Calu3 (cell line): ENCODE results near the gene BEAN1. TPM values are rescaled to one million over a fixed set of nuclear protein-coding genes. Genes with fewer than 3 reads are reported as not detected.

Source experiments
- BruUV-seq: library from RNA; stranded (reverse); fragments of 400-500 nt; replicated peaks from 2 replicates; lab custom pipeline; 2021; lab: Mats Ljungman, UMichigan
- CTCF ChIA-PET: fragments of 300-600 bp; sonication (Branson Sonifier 250); formaldehyde crosslinking; loops from one replicate; lab custom pipeline; 2022; ENCODE audit warnings: antibody characterized with exemption; lab: Charles Lee
- DNase-seq: peaks from one replicate; pipeline ENCODE4 v3.0.0; 2022
- H3K27ac Mint-ChIP-seq: one replicate; pipeline ENCODE4 v1.8.0; 2022; ENCODE audit warnings: mixed read lengths; ENCODE audit not compliant: unreplicated experiment
- H3K27me3 Mint-ChIP-seq: one replicate; pipeline ENCODE4 v1.8.0; 2022; ENCODE audit warnings: mixed read lengths; ENCODE audit not compliant: unreplicated experiment
- H3K36me3 Mint-ChIP-seq: one replicate; pipeline ENCODE4 v1.8.0; 2022; ENCODE audit warnings: mild to moderate bottlenecking, moderate library complexity, mixed read lengths; ENCODE audit not compliant: insufficient read depth, unreplicated experiment
- H3K4me1 Mint-ChIP-seq: one replicate; pipeline ENCODE4 v1.8.0; 2022; ENCODE audit warnings: mild to moderate bottlenecking, low read depth, mixed read lengths; ENCODE audit not compliant: unreplicated experiment
- H3K4me3 Mint-ChIP-seq: one replicate; pipeline ENCODE4 v1.8.0; 2022; ENCODE audit warnings: mild to moderate bottlenecking, low read depth, moderate library complexity, mixed read lengths; ENCODE audit not compliant: unreplicated experiment
- H3K9me3 Mint-ChIP-seq: one replicate; pipeline ENCODE4 v1.8.0; 2022; ENCODE audit warnings: low read depth, mixed read lengths; ENCODE audit not compliant: unreplicated experiment
- CTCF ChIP-seq: fragments of 200-600 bp; IDR thresholded peaks from one replicate; pipeline ENCODE4 v1.8.0; 2022; ENCODE audit warnings: antibody characterized with exemption; ENCODE audit not compliant: unreplicated experiment
- intact Hi-C: fragments of 100-400 bp; cut with micrococcal nuclease; formaldehyde crosslinking; loops from one replicate; pipeline ENCODE4 v1.10.0; 2022; ENCODE audit not compliant: unreplicated experiment
- total RNA-seq: library from RNA; stranded (reverse); gene quantifications from 2 replicates; pipeline ENCODE4 v1.2.3, GENCODE V29; 2022

Gene BEAN1
- total RNA-seq, 1 experiment from 2014 or later, result 3.1 TPM

- DNase-seq, result no peak
- no TSS peak for BruUV-seq
- H3K4me3 Mint-ChIP-seq, result no peak overlapping the region
Measured at GRCh38 chr16:66399930-66400329, 27.2 kb upstream of the BEAN1 start.

GRCh38 chr16:66400503-66401380 is 26.4 kb upstream of the BEAN1 start:
- Mint-ChIP-seq H3K27me3 (peaks cover 44% of the 10 kb centered on the region), H3K36me3 (peaks cover 5% of the 10 kb centered on the region), H3K4me3 (no peak overlapping the region), H3K9me3 (peaks cover 5% of the 10 kb centered on the region), H3K27ac (no peak overlapping the region), H3K4me1 (no peaks in the 10 kb centered on the region)
- no peak for DNase-seq
- CTCF ChIA-PET, result no interaction called here
- intact Hi-C loops, result no loop called here
- BruUV-seq, result no TSS peak
- no peak for TF ChIP-seq CTCF

More at GRCh38 chr16:66399930-66400329, 27.2 kb upstream of the BEAN1 start:
- H3K4me1 Mint-ChIP-seq, result no peaks in the 10 kb centered on the region
- peaks cover 44% of the 10 kb centered on the region for H3K27me3 Mint-ChIP-seq
- TF ChIP-seq CTCF, result no peak
- CTCF ChIA-PET, result no interaction called here
- no peak overlapping the region for H3K27ac Mint-ChIP-seq
- peaks cover 5% of the 10 kb centered on the region for H3K36me3 Mint-ChIP-seq
- peaks cover 2% of the 10 kb centered on the region for H3K9me3 Mint-ChIP-seq
- intact Hi-C loops, result no loop called here

- peaks cover 43% of the 10 kb centered on the region for H3K27me3 Mint-ChIP-seq
Measured at GRCh38 chr16:66401610-66402009, 25.5 kb upstream of the BEAN1 start.

GRCh38 chr16:66402166-66402565 is 24.9 kb upstream of the BEAN1 start:
- Mint-ChIP-seq H3K4me1 (peaks cover 5% of the 10 kb centered on the region), H3K4me3 (no peak overlapping the region), H3K36me3 (peaks cover 16% of the 10 kb centered on the region), H3K27ac (no peak overlapping the region), H3K9me3 (peaks cover 5% of the 10 kb centered on the region), H3K27me3 (peaks cover 43% of the 10 kb centered on the region)
- CTCF ChIA-PET, result no interaction called here
- no peak for DNase-seq
- intact Hi-C loops, result no loop called here
- no TSS peak for BruUV-seq
- TF ChIP-seq CTCF, result no peak

More at GRCh38 chr16:66401610-66402009, 25.5 kb upstream of the BEAN1 start:
- CTCF ChIA-PET, result no interaction called here
- Mint-ChIP-seq H3K9me3 (peaks cover 5% of the 10 kb centered on the region), H3K4me1 (no peaks in the 10 kb centered on the region), H3K27ac (no peak overlapping the region), H3K36me3 (peaks cover 10% of the 10 kb centered on the region), H3K4me3 (no peak overlapping the region)
- TF ChIP-seq CTCF, result no peak
- no TSS peak for BruUV-seq
- intact Hi-C loops, result no loop called here
- no peak for DNase-seq
